VCaP (cell line): ENCODE measurements around the gene PPFIA2.

Experiments
- H3K27ac ChIP-seq: fragments of 450-650 bp; 2 replicates; pipeline ENCODE4 v1.5.1; 2017
- TF ChIP-seq, protein P1 (sequence below): fragments of 450-650 bp; conservative IDR thresholded peaks from 2 replicates; pipeline ENCODE4 v1.5.1; 2017; ENCODE audit warnings: mild to moderate bottlenecking, moderate library complexity

The PPFIA2 gene

DNA sequence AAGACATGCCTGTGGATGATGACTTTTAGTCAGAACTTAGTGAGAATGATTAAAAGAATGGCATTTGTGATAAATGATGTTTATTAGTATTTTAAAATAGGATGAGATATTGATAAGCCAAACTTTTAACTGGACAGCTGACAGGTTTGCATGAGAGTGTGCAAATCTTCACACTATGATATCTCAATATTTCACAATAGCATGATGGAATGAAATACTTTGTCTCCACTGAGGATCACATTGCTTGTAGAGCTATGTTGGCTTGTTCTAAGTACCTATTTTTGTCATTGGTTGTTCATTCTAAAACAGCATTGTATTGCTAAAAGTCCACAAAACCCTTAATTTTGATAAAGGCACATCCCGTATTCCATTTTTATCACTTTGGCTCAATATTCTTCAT lies 359.1 kb downstream of the PPFIA2 start:
- TF ChIP-seq, protein P1, sequence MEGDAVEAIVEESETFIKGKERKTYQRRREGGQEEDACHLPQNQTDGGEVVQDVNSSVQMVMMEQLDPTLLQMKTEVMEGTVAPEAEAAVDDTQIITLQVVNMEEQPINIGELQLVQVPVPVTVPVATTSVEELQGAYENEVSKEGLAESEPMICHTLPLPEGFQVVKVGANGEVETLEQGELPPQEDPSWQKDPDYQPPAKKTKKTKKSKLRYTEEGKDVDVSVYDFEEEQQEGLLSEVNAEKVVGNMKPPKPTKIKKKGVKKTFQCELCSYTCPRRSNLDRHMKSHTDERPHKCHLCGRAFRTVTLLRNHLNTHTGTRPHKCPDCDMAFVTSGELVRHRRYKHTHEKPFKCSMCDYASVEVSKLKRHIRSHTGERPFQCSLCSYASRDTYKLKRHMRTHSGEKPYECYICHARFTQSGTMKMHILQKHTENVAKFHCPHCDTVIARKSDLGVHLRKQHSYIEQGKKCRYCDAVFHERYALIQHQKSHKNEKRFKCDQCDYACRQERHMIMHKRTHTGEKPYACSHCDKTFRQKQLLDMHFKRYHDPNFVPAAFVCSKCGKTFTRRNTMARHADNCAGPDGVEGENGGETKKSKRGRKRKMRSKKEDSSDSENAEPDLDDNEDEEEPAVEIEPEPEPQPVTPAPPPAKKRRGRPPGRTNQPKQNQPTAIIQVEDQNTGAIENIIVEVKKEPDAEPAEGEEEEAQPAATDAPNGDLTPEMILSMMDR = no peak
- H3K27ac ChIP-seq = peak overlapping the region; percentile 83

DNA sequence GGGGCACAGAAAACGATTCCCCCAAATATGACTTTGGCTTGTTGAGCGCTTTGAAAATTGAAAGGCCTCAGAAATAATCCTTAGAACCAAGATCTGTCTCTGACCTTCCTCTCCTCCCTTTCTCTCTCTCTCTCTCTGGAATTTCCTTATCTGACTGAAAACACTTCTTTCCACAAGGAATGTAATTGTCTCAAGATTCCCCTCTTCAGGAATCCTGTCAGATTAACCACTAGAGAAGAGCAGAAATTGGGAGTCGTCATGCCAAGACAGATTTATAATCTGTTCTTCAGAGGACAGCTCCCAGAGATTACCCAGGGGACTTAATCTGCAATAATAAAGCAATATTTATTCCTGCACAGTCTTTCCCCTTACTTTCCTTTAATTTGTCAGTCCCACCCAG lies 363.7 kb downstream of the PPFIA2 start:
- TF ChIP-seq, protein P1 = no peak
- peak overlapping the region; percentile 83 for H3K27ac ChIP-seq

DNA sequence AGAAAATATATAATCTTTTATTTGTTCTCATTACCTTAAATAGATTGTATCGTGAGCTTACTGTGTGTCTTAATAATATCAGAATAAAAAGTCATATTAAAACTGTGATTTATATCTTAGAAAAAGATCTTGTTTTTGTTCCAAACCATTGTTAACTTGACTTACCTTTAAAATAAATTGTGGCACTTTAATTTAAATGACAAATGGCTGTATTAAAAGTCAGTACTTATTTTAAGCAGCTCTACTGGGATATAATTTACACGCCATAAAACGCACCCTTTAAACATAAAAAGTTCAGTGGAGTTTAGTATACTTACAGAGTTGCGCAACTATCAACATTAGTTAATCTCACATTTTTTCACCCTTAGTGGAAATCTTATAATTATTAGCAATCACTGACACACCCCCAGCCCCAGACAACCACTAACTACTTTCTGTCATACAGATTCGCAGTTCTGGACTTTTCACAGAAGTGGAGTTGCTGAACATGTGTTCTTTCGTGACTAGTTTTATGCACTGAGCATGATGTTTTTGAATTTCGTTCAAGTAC lies 369.5 kb downstream of the PPFIA2 start:
- TF ChIP-seq, protein P1 = no peak
- H3K27ac ChIP-seq = no peak overlapping the region

DNA sequence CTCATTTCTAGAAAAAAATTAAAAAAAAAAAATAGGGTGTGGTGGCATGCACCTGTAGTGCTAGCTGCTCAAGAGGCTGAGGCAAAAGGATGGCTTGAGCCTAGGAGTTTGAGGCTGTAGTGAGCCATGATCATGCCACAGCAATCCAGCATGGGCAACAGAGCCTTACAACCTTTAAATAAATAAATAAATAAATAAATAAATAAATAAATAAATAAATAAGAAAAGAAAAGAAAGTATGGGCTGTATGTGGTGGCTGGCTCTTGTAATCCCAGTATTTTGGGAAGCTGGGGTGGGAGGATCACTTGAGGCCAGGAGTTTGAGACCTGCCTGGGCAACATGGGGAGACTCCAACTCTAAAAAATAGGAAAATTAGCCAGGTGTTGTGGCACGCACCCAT lies 373.0 kb downstream of the PPFIA2 start:
- no peak overlapping the region for H3K27ac ChIP-seq
- TF ChIP-seq, protein P1 = no peak

DNA sequence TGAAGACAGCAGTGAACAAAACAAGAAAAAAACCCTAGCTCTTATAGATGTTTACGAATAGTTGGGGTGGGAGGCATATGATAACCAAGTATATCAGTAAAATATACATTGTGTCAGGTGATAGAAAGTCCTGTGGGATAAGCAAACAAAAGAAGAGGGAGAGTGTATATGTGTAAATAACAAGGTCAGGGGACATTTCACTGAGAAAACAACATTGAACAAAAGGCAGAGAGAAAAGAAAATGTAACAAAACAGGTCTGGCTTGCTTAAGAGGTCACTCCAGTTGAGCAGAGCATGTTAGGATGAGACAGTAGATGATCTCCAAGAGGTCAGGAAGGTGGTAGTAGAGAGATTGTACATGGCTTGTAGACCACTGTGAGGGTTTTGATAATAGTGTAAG lies 377.2 kb downstream of the PPFIA2 start:
- H3K27ac ChIP-seq = peak overlapping the region; percentile 77
- TF ChIP-seq, protein P1 = no peak

DNA sequence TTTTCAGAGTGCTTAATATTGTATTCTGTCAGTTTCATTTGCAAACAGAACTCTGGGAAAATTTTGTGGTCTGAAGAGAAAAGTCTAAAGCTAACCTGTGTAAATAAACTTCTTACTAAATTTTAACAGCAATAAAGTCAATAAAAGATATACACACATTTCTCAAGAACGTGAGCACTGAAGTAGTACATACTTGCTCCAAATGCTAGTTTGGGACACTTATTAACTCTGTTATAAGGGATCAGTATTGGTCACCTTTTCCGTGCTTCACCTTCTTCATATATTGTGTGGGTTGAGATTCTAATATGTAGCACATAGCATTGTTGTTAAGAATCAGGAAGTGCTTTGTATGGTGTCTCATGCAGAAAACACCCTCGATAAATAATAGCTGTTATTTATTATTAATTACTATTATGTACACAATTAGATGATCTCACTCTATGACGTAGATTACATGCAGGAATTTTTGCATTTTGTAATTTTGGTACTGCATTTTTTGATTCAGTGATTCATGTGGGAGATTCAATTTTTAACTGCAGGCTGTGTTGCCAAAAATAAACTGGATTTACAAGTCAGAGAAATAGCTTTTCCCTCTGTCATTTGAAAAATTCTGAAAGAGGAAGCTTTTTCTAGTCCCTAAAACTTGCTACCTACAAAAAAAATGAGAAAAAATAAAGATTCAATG lies 380.4 kb downstream of the PPFIA2 start:
- TF ChIP-seq, protein P1 = no peak
- peak overlapping the region; percentile 77 for H3K27ac ChIP-seq

DNA sequence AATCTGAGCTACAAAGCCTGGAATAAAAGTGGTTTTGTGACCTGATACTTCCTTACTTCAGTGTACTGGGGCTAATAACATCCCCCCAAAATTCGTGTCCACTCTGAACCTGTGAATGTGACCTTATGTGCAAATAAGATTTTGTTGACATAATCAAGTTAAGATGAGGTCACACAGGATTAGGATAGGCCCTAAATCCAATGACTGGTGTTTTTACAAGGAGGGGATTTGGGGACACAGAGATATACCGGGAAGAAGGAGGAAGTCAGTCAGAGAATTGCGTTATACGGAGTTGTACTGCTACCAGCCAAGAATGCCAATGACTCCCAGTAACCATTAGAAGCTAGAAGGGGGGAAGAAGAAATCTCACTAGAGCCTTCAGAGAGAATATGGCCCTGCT lies 381.4 kb downstream of the PPFIA2 start:
- TF ChIP-seq, protein P1 = no peak
- peak overlapping the region; percentile 77; the same call in 1 of the 2 replicates for H3K27ac ChIP-seq
